GM12865 (cell line): ENCODE data around the gene MAML3.
A peak's percentile ranks its signal among the peaks of the same experiment; 100 is the strongest.

ENCODE experiments used
- DNase-seq: peaks from one replicate; pipeline ENCODE4 v3.0.0; 2010; ENCODE audit warnings: low read depth
- H3K4me3 ChIP-seq: 2 replicates; pipeline ENCODE4 v1.5.1; 2011; ENCODE audit warnings: mild to moderate bottlenecking, low read depth, low read length, control low read depth
- CTCF ChIP-seq: IDR thresholded peaks from 2 replicates; pipeline ENCODE4 v1.5.1; 2011; ENCODE audit warnings: low read length, control low read depth, low read depth, inconsistent platforms; ENCODE audit not compliant: insufficient read depth; ENCODE audit errors: missing control alignments

MAML3 gene

GRCh38 chr4:140158365-140159030 lies 4.5 kb upstream of the MAML3 start:
- no peak overlapping the region for H3K4me3 ChIP-seq
- DNase-seq: no peak
- no peak for TF ChIP-seq CTCF

GRCh38 chr4:140157341-140157740 lies 3.4 kb upstream of the MAML3 start:
- no peak for DNase-seq
- H3K4me3 ChIP-seq: no peak overlapping the region
- no peak for TF ChIP-seq CTCF

GRCh38 chr4:140156529-140157171 lies 2.7 kb upstream of the MAML3 start:
- H3K4me3 ChIP-seq: no peak overlapping the region
- TF ChIP-seq CTCF: no peak
- peak; percentile 52 for DNase-seq

GRCh38 chr4:140154572-140154891 lies 548 bp upstream of the MAML3 start:
- TF ChIP-seq CTCF: no peak
- no peak for DNase-seq
- H3K4me3 ChIP-seq: peak overlapping the region; percentile 48; the same call in 1 of the 2 replicates

- no peak for DNase-seq
- TF ChIP-seq CTCF: no peak
- H3K4me3 ChIP-seq: peak overlapping the region; percentile 48
These were observed 616 bp downstream of the MAML3 start for GRCh38 chr4:140153419-140153717.

- no peak for TF ChIP-seq CTCF
- no peak for DNase-seq
- no peak overlapping the region for H3K4me3 ChIP-seq
These were observed 1.1 kb downstream of the MAML3 start for GRCh38 chr4:140152751-140153418.
